RWPE2 (cell line): ENCODE data around the gene PHIP.
"Not testable (repeated sequence)": the region's sequence is repeated elsewhere in the genome, so short reads cannot be mapped to it uniquely, and the experiment has no call there.

Experiments used
- ATAC-seq: fragments of 200-7000 bp; cut with Tn5 transposase; 3 replicates; pipeline ENCODE4 v1.9.1; 2021; ENCODE audit warnings: low read depth
- DNase-seq: peaks from one replicate; pipeline ENCODE4 v3.0.0-alpha.2; 2020; ENCODE audit warnings: low spot score
- H3K27ac ChIP-seq: fragments of 450-650 bp; 2 replicates; pipeline ENCODE4 v1.5.1; 2017; ENCODE audit warnings: mild to moderate bottlenecking; ENCODE audit not compliant: poor library complexity, severe bottlenecking
- H3K27me3 ChIP-seq: fragments of 250-450 bp; sonication (Bioruptor Pico); 2 replicates; pipeline ENCODE4 v1.5.1; 2021; ENCODE audit warnings: mild to moderate bottlenecking, moderate library complexity; ENCODE audit not compliant: insufficient read depth, poor library complexity, severe bottlenecking
- H3K36me3 ChIP-seq: fragments of 250-450 bp; sonication (Bioruptor Pico); 2 replicates; pipeline ENCODE4 v1.5.1; 2020; ENCODE audit warnings: low read depth, mild to moderate bottlenecking, moderate library complexity
- H3K4me1 ChIP-seq: fragments of 250-450 bp; sonication (Bioruptor Pico); 2 replicates; pipeline ENCODE4 v1.5.1; 2021; ENCODE audit warnings: mild to moderate bottlenecking, moderate library complexity; ENCODE audit not compliant: insufficient read depth, poor library complexity, severe bottlenecking
- H3K4me3 ChIP-seq: fragments of 250-450 bp; sonication (Bioruptor Pico); 2 replicates; pipeline ENCODE4 v1.5.1; 2021; ENCODE audit warnings: mild to moderate bottlenecking, moderate library complexity; ENCODE audit not compliant: severe bottlenecking
- H3K9me3 ChIP-seq: fragments of 250-450 bp; sonication (Bioruptor Pico); 2 replicates; pipeline ENCODE4 v1.5.1; 2021; ENCODE audit warnings: mild to moderate bottlenecking, moderate library complexity; ENCODE audit not compliant: severe bottlenecking
- TF ChIP-seq, protein P1 (sequence below): fragments of 450-650 bp; IDR thresholded peaks from one replicate; pipeline ENCODE4 v1.5.1; 2017; ENCODE audit warnings: mild to moderate bottlenecking, moderate library complexity; ENCODE audit not compliant: poor library complexity, severe bottlenecking

PHIP gene

DNA sequence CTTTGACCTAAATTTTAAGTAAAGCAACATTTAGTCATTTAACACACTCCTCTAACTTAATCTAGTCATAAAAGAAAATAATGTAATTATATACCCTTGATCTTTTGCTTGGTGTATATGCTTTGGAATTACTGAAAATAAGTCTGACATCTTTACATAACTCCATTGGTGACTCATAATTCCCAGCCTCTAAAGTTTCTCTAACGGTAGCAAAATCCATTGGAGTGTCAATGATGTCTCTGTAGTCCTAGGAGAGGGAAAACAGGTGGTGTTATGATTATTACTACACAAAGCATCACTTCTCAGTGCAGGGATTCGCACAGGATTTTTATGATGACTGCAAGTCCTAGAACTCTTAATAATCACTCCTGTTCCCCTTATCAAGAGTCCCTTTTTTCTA lies 130.5 kb downstream of the PHIP start:
- ATAC-seq (no peak), DNase-seq (no peak)
- TF ChIP-seq, protein P1, sequence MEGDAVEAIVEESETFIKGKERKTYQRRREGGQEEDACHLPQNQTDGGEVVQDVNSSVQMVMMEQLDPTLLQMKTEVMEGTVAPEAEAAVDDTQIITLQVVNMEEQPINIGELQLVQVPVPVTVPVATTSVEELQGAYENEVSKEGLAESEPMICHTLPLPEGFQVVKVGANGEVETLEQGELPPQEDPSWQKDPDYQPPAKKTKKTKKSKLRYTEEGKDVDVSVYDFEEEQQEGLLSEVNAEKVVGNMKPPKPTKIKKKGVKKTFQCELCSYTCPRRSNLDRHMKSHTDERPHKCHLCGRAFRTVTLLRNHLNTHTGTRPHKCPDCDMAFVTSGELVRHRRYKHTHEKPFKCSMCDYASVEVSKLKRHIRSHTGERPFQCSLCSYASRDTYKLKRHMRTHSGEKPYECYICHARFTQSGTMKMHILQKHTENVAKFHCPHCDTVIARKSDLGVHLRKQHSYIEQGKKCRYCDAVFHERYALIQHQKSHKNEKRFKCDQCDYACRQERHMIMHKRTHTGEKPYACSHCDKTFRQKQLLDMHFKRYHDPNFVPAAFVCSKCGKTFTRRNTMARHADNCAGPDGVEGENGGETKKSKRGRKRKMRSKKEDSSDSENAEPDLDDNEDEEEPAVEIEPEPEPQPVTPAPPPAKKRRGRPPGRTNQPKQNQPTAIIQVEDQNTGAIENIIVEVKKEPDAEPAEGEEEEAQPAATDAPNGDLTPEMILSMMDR = no peak
- H3K4me1 ChIP-seq = peaks cover 2% of the 10 kb centered on the region
- H3K27me3 ChIP-seq = no peaks in the 10 kb centered on the region
- peaks cover 95% of the 10 kb centered on the region for H3K36me3 ChIP-seq
- no peak overlapping the region for H3K4me3 ChIP-seq
- H3K9me3 ChIP-seq = no peaks in the 10 kb centered on the region
- H3K27ac ChIP-seq = no peak overlapping the region

DNA sequence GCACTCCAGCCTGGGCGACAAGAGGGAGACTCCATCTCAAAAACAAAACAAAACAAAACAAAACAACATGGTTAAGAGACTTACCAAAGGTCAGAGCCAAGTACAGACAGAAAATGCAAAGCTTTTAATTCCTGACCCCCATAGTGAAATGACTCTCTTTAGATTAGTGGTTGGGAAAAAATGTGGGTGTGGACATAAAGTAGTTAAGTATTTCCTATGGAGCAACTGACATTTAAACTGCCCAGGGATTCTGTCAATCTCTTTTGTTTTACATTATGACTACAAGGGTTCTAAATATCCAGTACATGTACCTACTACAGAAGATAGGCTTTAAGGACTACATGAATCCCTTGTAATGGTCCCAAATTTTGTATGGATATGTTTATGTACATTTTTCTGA lies 135.6 kb downstream of the PHIP start:
- DNase-seq (no peak), ATAC-seq (peak; percentile 46; the same call in 2 of the 3 replicates)
- no peak overlapping the region for H3K4me3 ChIP-seq
- H3K9me3 ChIP-seq = no peaks in the 10 kb centered on the region
- H3K36me3 ChIP-seq = peaks cover 88% of the 10 kb centered on the region
- no peak overlapping the region for H3K27ac ChIP-seq
- TF ChIP-seq, protein P1 = no peak
- H3K4me1 ChIP-seq = peaks cover 2% of the 10 kb centered on the region
- no peaks in the 10 kb centered on the region for H3K27me3 ChIP-seq

DNA sequence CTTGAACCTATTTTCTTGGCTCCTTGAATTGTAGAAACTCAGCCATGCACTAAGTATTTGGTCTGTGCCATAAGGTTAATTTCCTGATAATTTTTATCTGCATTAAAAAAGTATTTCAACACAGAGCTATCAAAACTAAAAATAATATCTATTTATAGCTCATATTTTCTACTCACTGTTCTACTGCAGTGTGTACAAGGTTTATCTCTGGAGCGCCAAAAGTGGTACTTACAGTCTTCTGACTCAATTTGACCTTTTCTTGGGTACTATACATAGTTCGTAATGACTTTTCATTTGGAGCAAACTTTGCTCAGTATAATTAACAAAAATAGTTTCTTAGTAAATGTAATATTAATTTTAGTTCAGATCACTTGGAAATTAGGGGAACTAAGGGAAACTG lies 141.5 kb downstream of the PHIP start:
- H3K27ac ChIP-seq = no peak overlapping the region
- H3K27me3 ChIP-seq = no peaks in the 10 kb centered on the region
- no peaks in the 10 kb centered on the region for H3K9me3 ChIP-seq
- no peak for ATAC-seq
- H3K4me1 ChIP-seq = no peaks in the 10 kb centered on the region
- no peak for DNase-seq
- TF ChIP-seq, protein P1 = no peak
- no peak overlapping the region for H3K4me3 ChIP-seq
- peaks cover 50% of the 10 kb centered on the region for H3K36me3 ChIP-seq

DNA sequence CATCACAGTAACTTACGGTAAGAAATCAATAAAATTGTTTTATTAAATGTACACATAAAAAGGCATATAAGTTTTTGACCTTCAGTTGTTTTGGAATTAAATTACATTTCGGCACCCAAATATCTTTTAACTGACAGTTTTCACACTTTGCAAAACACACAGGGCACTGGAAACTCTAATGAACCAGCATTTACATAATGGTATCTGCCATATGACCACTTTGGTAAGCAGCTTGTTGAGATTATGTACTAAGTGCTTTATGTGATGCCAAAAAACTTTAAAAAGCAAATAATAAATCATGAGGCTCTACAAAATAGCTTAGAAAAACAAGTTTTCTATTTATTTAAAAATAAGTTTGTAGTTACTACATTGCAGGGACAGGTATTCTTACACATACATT lies 142.5 kb downstream of the PHIP start:
- DNase-seq (no peak), ATAC-seq (no peak)
- TF ChIP-seq, protein P1 = no peak
- Histone ChIP-seq H3K4me3 (no peak overlapping the region), H3K27ac (no peak overlapping the region), H3K27me3 (no peaks in the 10 kb centered on the region), H3K36me3 (peaks cover 41% of the 10 kb centered on the region), H3K9me3 (no peaks in the 10 kb centered on the region), H3K4me1 (no peaks in the 10 kb centered on the region)

DNA sequence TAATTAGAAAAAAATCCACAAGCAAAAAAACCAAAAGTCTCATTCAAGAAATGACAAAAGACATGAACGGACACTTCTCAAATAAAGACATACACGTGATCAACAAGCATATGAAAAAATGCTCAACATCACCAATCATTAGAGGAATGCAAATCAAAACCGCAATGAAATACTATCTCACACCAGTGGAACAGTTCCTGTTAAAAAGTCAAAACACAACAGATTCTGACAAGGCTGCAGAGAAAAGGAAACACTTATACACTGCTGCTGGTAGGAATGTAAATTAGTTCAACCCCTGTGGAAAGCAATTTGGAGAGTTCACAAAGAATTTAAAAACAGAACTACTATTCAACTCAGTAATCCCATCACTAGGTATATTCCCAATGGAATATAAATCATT lies 152.7 kb downstream of the PHIP start:
- DNase-seq (no peak), ATAC-seq (no peak)
- H3K27ac ChIP-seq = no peak overlapping the region
- H3K4me3 ChIP-seq = no peak overlapping the region
- TF ChIP-seq, protein P1 = no peak
- H3K36me3 ChIP-seq = no peaks in the 10 kb centered on the region
- peaks cover 3% of the 10 kb centered on the region for H3K27me3 ChIP-seq
- no peaks in the 10 kb centered on the region for H3K4me1 ChIP-seq
- H3K9me3 ChIP-seq = no peaks in the 10 kb centered on the region

DNA sequence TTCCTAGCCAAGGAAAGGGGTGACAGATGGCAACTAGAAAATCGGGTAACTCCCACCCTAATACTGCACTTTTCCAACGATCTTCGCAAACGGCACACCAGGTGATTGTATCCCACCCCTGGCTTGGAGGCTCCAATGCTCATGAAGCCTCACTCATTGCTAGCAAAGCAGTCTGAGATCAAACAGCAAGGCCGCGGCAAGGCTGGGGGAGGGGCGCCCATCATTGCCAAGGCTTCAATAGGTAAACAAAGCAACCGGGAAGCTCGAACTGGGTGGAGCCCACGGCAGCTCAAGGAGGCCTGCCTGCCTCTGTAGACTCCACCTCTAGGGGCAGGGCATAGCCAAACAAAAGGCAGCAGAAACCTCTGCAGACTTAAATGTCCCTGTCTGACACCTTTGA lies 156.9 kb downstream of the PHIP start:
- not testable (repeated sequence) for DNase-seq, H3K4me1 ChIP-seq, H3K27me3 ChIP-seq, H3K4me3 ChIP-seq, H3K36me3 ChIP-seq, ATAC-seq, H3K9me3 ChIP-seq, H3K27ac ChIP-seq
